CD4-positive, CD25-positive, alpha-beta regulatory T cell (primary cell): Measurements from ENCODE around the gene TAGLN. TPM values are rescaled to one million over a fixed set of nuclear protein-coding genes. Genes with fewer than 3 reads are reported as not detected.

Experiments
- ATAC-seq, 2 donors: fragments of 150-1000 bp; cut with Tn5 transposase; one replicate each; pipeline ENCODE4 v1.10.0; 2021; ENCODE audit warnings: low read depth in 2 of 2, moderate number of reproducible peaks in 2 of 2, moderate library complexity in 1 of 2
- DNase-seq, 3 donors: peaks; one replicate each; pipeline versions ENCODE4 v3.0.0 to v3.0.0-alpha.2; 2012 to 2022; ENCODE audit warnings: mixed read lengths in 1 of 3
- H3K27ac ChIP-seq: one replicate; pipeline ENCODE4 v1.7.0; 2013; ENCODE audit warnings: mild to moderate bottlenecking, low read length; ENCODE audit not compliant: insufficient read depth, poor library complexity, severe bottlenecking
- H3K27me3 ChIP-seq: one replicate; pipeline ENCODE4 v1.7.0; 2013; ENCODE audit warnings: low read length; ENCODE audit not compliant: control insufficient read depth, insufficient read depth
- H3K36me3 ChIP-seq: one replicate; pipeline ENCODE4 v1.7.0; 2013; ENCODE audit warnings: mild to moderate bottlenecking, low read length, moderate library complexity; ENCODE audit not compliant: control insufficient read depth, insufficient read depth
- H3K4me1 ChIP-seq: 2 replicates; pipeline ENCODE4 v1.7.0; 2013; ENCODE audit warnings: mild to moderate bottlenecking, low read length; ENCODE audit not compliant: insufficient read depth, control insufficient read depth, poor library complexity, severe bottlenecking
- H3K4me3 ChIP-seq: one replicate; pipeline ENCODE4 v1.7.0; 2013; ENCODE audit warnings: low read depth, mild to moderate bottlenecking, low read length, moderate library complexity
- H3K9me3 ChIP-seq, 2 experiments: 1 replicate in 1 of 2; 2 replicates in 1 of 2; pipeline ENCODE4 v1.7.0; 2013; ENCODE audit warnings: low read length in 2 of 2, mild to moderate bottlenecking in 1 of 2, moderate library complexity in 1 of 2; ENCODE audit not compliant: control insufficient read depth in 2 of 2
- H3K27ac Mint-ChIP-seq, 3 donors: one replicate each; pipeline ENCODE4 v1.8.0; 2020 to 2022; ENCODE audit warnings: mild to moderate bottlenecking in 3 of 3, mixed read lengths in 3 of 3, moderate library complexity in 2 of 3
- H3K27me3 Mint-ChIP-seq: one replicate; pipeline ENCODE4 v1.8.0; 2022; ENCODE audit warnings: mild to moderate bottlenecking, mixed read lengths
- H3K36me3 Mint-ChIP-seq: one replicate; pipeline ENCODE4 v1.8.0; 2020; ENCODE audit warnings: mixed read lengths
- H3K4me1 Mint-ChIP-seq, 4 donors: one replicate each; pipeline ENCODE4 v1.8.0; 2020 to 2022; ENCODE audit warnings: mixed read lengths in 4 of 4, mild to moderate bottlenecking in 1 of 4
- H3K4me3 Mint-ChIP-seq, 4 donors: one replicate each; pipeline ENCODE4 v1.8.0; 2020 to 2022; ENCODE audit warnings: mild to moderate bottlenecking in 4 of 4, mixed read lengths in 4 of 4, moderate library complexity in 3 of 4
- H3K9me3 Mint-ChIP-seq, 7 donors: one replicate each; pipeline ENCODE4 v1.8.0; 2020 to 2022; ENCODE audit warnings: mixed read lengths in 7 of 7, mild to moderate bottlenecking in 3 of 7, moderate library complexity in 2 of 7
- polyA plus RNA-seq, 4 donors: library from polyadenylated mRNA; unstranded; fragments of 300-500 nt; fragmentation: Illumina TruSeq; gene quantifications; one replicate each; pipeline ENCODE4 v1.2.3, GENCODE V29; 2021
- total RNA-seq: library from RNA; stranded (reverse); gene quantifications from one replicate; pipeline ENCODE4 v1.2.3, GENCODE V29; 2022

TAGLN gene
- total and polyA plus RNA-seq, 5 donors from 2014 or later, result 0.25 to 11.7 (median 0.89) TPM

DNA sequence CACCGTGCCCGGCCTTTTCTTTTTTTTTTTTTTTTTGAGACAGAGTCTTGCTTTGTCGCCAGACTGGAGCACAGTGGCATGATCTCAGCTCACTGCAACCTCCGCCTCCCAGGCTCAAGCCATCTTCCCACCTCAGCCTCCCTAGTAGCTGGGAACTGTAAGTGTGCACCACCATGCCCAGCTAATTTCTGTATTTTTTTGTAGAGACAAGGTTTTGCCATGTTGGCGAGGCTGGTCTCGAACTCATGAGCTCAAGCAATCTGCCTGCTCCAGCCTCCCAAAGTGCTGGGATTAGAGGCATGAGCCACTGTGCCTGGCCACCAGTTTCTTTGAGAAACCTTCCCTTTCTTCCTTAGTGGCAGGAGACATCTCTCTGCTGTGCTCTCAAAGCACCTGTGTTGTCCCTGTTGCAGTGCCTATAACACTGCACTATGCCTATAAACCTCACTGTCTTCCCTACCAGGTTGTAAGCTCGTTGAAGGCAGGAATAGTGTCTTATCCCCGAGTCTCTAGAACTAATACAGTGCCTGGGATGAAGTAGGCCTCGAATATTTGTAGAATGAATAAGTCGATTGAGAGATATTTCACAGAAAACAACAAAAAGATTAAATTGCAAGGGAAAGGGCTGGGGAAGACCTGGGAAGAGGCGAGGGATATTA is 13.7 kb downstream of the TAGLN start:
- Mint-ChIP-seq H3K27ac (no peak overlapping the region), H3K4me3 (no peak overlapping the region), H3K9me3 (no peaks in the 10 kb centered on the region), H3K36me3 (peaks cover 46% of the 10 kb centered on the region), H3K27me3 (no peaks in the 10 kb centered on the region), H3K4me1 (peaks cover 0 to 21% (median 12%) of the 10 kb centered on the region in 4 donors)
- no peak for ATAC-seq
- H3K27ac ChIP-seq, result no peak overlapping the region
- H3K27me3 ChIP-seq, result no peaks in the 10 kb centered on the region
- no peak for DNase-seq
- H3K9me3 ChIP-seq, result no peaks in the 10 kb centered on the region
- H3K4me3 ChIP-seq, result no peak overlapping the region
- H3K36me3 ChIP-seq, result peaks cover 70% of the 10 kb centered on the region
- no peaks in the 10 kb centered on the region for H3K4me1 ChIP-seq

DNA sequence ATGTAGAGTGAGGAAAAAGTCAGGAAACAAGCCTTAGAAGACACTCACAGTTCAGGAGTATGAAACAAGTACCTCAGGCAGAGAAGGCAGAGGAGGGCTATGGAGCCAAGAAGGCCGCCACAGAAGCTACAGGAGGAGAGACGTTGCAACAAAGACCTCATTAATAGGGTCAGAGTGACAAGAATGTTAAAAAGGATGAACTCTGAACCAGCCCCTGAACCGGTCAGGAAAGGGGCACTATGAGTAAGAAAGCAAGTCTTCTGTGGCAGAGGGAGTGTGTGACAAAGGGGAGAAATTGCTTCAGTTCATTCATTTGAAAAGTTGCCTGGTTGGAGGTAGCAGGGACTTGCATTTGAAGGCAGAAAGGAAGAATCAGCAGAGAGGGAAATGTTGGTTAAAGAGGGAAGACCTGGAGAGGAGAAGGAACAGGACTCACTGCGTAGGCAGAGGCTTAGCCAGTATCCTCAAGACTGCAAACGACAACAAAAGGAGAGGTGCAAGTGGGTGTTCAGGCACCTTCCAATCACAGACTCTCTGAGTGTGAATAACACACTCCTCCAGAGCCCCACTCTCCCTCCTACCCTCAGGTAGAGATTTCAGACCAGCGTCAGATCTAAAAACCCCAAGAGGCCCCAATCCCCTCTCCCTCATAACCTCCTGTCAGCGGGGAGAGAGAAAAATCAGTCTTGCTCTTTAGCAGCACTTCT is 15.4 kb downstream of the TAGLN start:
- peaks cover 84% of the 10 kb centered on the region for H3K36me3 ChIP-seq
- no peaks in the 10 kb centered on the region for H3K27me3 Mint-ChIP-seq

DNA sequence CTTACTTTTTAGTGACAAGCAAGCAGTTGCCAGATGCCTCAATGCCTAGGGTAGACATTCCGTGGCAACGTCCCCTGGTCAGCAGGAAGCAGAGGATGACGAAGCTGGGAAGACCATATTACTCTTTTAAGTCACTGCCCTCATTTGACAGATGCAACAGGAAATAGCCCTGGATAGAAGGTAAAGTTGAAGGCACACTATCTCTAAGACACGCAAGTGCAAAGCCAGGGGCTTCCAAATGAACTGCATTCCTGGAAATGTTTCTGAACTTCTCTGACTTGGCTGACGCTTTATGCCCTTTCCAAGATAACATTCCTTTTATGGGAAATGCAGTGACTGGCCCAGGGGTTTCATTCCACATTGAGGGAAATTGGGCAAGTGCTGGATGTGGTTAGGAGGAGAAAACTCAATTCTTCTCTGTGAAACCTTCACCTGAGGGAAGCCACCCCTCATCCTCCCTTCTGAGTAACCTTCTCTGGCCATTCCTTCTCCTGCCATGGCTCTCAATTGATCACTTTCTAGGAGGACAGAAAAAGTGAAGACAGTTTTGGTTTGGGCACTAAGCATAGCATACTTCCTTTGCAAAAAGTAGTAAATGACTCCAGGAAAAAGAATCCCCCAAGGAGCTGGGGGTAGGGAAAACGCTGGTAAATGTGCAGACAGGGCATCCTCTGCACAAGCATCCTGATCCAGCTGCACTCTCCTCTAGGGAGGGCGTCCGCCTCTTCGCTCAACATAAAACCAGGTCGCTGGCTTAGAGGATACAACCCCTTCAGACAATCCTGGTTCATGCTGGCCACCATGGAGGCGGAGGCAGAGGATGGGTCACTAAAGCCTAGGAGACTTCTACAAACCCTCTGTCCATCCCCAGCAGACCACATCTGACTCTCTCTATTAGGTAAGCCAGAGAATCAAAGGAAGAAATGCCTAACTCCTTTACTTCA is 18.2 kb downstream of the TAGLN start:
- peaks cover 0 to 25% (median 8%) of the 10 kb centered on the region in 4 donors for H3K4me1 Mint-ChIP-seq
- no peak for ATAC-seq
- no peak overlapping the region for H3K4me3 ChIP-seq
- no peaks in the 10 kb centered on the region for H3K4me1 ChIP-seq
- peaks cover 49% of the 10 kb centered on the region for H3K36me3 Mint-ChIP-seq
- H3K27ac ChIP-seq, result peak overlapping the region; percentile 18
- no peaks in the 10 kb centered on the region for H3K9me3 ChIP-seq
- H3K27ac Mint-ChIP-seq, result peak overlapping the region in 2 of 3 donors; percentile 46 to 69
- H3K36me3 ChIP-seq, result peaks cover 92% of the 10 kb centered on the region
- no peak overlapping the region for H3K4me3 Mint-ChIP-seq
- no peaks in the 10 kb centered on the region for H3K9me3 Mint-ChIP-seq
- DNase-seq, result no peak
- no peaks in the 10 kb centered on the region for H3K27me3 Mint-ChIP-seq
- H3K27me3 ChIP-seq, result no peaks in the 10 kb centered on the region

More for the DNA sequence above, 15.4 kb downstream of the TAGLN start:
- ATAC-seq (no peak), DNase-seq (no peak)
- Mint-ChIP-seq H3K9me3 (no peaks in the 10 kb centered on the region), H3K4me3 (no peak overlapping the region), H3K4me1 (peaks cover 0 to 24% (median 12%) of the 10 kb centered on the region in 4 donors), H3K27ac (peak overlapping the region in 2 of 3 donors; percentile 16 to 95), H3K36me3 (peaks cover 49% of the 10 kb centered on the region)
- no peaks in the 10 kb centered on the region for H3K27me3 ChIP-seq
- H3K4me3 ChIP-seq, result no peak overlapping the region
- H3K27ac ChIP-seq, result no peak overlapping the region
- no peaks in the 10 kb centered on the region for H3K4me1 ChIP-seq
- H3K9me3 ChIP-seq, result no peaks in the 10 kb centered on the region

DNA sequence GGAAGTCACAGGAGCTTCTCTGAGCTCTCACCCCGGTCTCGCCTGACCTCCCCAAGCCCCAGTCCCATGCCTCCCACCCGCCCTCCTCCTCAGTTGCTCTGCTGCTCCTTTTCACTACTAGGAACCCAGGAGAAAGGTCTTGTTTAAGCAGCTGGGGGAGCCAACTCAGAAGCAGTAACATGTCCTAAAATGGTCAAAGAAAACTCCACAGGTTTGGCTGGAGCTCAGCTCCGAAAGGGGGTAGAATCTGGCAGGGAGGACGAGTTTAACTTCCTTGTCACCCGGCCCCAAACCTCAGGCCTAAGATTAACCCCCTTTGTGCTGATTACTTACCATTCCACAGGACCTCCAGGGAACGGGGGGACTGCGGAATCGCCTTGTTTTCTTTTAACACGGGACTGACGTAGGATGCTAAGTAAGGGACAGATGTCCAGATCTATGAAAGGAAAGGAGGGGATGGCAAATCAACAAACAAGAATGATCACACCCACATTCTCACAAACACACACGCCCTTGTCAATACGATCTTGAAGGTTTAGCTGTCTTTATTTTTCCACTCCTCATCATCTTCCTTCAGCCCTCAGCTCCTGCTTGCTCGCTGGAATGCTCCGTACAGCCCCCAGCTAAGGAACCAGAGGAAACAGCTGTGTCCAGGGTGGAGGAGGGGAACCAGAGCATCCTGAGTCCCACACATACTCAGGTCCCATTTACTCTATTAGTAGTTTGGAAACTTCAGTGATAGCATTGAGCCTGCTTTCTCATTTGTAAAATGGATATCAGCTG is 19.2 kb downstream of the TAGLN start:
- peak overlapping the region in 2 of 3 donors; percentile 60 to 82 for H3K27ac Mint-ChIP-seq
- Histone ChIP-seq H3K36me3 (peaks cover 92% of the 10 kb centered on the region), H3K9me3 (no peaks in the 10 kb centered on the region), H3K4me3 (no peak overlapping the region), H3K27me3 (no peaks in the 10 kb centered on the region), H3K27ac (no peak overlapping the region), H3K4me1 (no peaks in the 10 kb centered on the region)
- H3K9me3 Mint-ChIP-seq, result no peaks in the 10 kb centered on the region
- H3K36me3 Mint-ChIP-seq, result peaks cover 43% of the 10 kb centered on the region
- no peaks in the 10 kb centered on the region for H3K27me3 Mint-ChIP-seq
- no peak for DNase-seq
- H3K4me3 Mint-ChIP-seq, result no peak overlapping the region
- ATAC-seq, result no peak
- H3K4me1 Mint-ChIP-seq, result peaks cover 0 to 20% (median 6%) of the 10 kb centered on the region in 4 donors

DNA sequence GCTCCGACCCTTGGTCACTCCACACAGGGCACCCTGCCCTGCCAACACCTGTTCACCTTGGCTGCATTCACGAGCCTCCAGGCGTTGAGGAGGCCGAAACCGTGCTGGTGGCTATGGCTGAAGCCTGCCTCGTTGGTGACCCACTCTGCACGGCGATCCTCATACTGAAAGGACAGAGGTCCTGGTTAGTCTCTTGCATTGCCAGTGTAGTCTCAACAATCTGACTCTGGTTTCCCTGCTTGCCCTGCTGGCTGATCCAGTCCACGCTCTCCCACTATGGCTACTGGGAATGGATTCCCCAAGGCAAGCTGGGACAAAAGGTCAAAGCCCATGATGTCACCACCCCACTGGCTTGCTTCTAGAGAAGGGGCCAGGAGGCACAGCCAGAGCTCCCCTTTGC is 19.8 kb downstream of the TAGLN start:
- DNase-seq, result no peak
- Mint-ChIP-seq H3K9me3 (no peaks in the 10 kb centered on the region), H3K36me3 (peaks cover 39% of the 10 kb centered on the region)

DNA sequence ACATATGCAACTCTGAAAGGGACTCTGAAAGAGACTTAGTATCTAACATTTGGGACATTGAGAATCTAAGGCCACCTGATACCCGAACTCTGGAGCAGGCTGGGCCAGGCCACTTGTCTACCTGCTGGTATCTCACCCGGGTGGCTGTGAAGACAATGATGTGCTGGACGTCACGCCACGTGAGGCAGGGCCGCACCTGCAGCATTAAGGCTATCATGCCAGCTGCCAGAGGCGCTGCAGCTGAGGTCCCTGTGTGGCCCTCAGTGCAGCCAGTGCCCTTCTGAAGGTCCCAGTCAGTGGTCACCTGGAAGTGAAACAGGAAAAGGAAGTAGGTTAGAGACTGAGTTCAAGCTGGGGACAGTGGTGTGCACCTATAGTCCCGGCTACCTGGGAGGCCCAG is 20.3 kb downstream of the TAGLN start:
- H3K27ac Mint-ChIP-seq, result peak overlapping the region in 1 of 3 donors; percentile 79
- peaks cover 35% of the 10 kb centered on the region for H3K36me3 Mint-ChIP-seq

More for the DNA sequence above, 19.8 kb downstream of the TAGLN start:
- Histone ChIP-seq H3K4me1 (no peaks in the 10 kb centered on the region), H3K27ac (no peak overlapping the region), H3K4me3 (no peak overlapping the region), H3K27me3 (no peaks in the 10 kb centered on the region), H3K9me3 (no peaks in the 10 kb centered on the region), H3K36me3 (peaks cover 94% of the 10 kb centered on the region)
- no peak for ATAC-seq
- H3K4me1 Mint-ChIP-seq, result peaks cover 0 to 16% (median 7%) of the 10 kb centered on the region in 4 donors
- H3K27me3 Mint-ChIP-seq, result no peaks in the 10 kb centered on the region
- peak overlapping the region in 2 of 3 donors; percentile 79 to 82 for H3K27ac Mint-ChIP-seq
- H3K4me3 Mint-ChIP-seq, result no peak overlapping the region

DNA sequence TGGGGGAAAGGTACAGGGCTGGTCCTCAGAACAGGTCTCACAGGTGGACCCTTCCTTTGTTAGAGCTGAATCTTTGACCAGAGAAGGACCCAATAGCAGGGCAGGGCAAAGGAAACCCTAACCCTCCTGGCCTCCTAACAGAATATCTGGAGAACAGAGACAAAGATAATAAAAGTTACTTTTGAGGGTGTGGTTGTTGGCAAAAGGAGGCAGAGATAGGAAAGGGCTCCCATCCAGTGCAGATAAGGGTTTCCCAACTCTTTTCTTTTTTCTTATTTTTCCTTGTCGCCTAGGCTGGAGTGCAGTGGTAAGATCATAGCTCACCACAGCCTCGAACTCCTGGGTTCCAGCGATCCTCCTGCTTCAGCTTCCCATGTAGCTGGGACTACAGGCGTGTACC is 20.8 kb downstream of the TAGLN start:
- ATAC-seq (no peak), DNase-seq (no peak)
- Histone ChIP-seq H3K9me3 (no peaks in the 10 kb centered on the region), H3K36me3 (peaks cover 94% of the 10 kb centered on the region), H3K4me3 (no peak overlapping the region), H3K27me3 (no peaks in the 10 kb centered on the region), H3K27ac (no peak overlapping the region), H3K4me1 (no peaks in the 10 kb centered on the region)
- peak overlapping the region in 1 of 3 donors; percentile 55 for H3K27ac Mint-ChIP-seq
- peaks cover 30% of the 10 kb centered on the region for H3K36me3 Mint-ChIP-seq
- H3K4me1 Mint-ChIP-seq, result peaks cover 0 to 14% (median 5%) of the 10 kb centered on the region in 4 donors
- no peak overlapping the region for H3K4me3 Mint-ChIP-seq
- H3K9me3 Mint-ChIP-seq, result no peaks in the 10 kb centered on the region
- H3K27me3 Mint-ChIP-seq, result no peaks in the 10 kb centered on the region

More for the DNA sequence above, 20.3 kb downstream of the TAGLN start:
- Histone ChIP-seq H3K9me3 (no peaks in the 10 kb centered on the region), H3K4me3 (no peak overlapping the region), H3K36me3 (peaks cover 94% of the 10 kb centered on the region), H3K27me3 (no peaks in the 10 kb centered on the region), H3K27ac (no peak overlapping the region), H3K4me1 (no peaks in the 10 kb centered on the region)
- no peak for DNase-seq
- Mint-ChIP-seq H3K4me3 (no peak overlapping the region), H3K27me3 (no peaks in the 10 kb centered on the region), H3K4me1 (peaks cover 0 to 16% (median 6%) of the 10 kb centered on the region in 4 donors), H3K9me3 (no peaks in the 10 kb centered on the region)
- ATAC-seq, result no peak
